ENCODE results near the gene MAD1L1.

- TF ChIP-seq CTCF (IDR thresholded peaks at IDR 0.05; ENCODE audit: insufficient read depth, low read length, poor library complexity, severe bottlenecking) (no peak), EZH2phosphoT487 (conservative IDR thresholded peaks at IDR 0.05; ENCODE audit: low read length) (no peak)
Observed at GRCh38 chr7:2046581-2047565, 185.9 kb downstream of the MAD1L1 start.
